ENCODE data around the gene COQ8B. TPM values are rescaled to one million over a fixed set of nuclear protein-coding genes. Genes with fewer than 3 reads are reported as not detected.

COQ8B gene
- total RNA-seq, 1 donor from 2014 or later, result 51.1 TPM

DNA sequence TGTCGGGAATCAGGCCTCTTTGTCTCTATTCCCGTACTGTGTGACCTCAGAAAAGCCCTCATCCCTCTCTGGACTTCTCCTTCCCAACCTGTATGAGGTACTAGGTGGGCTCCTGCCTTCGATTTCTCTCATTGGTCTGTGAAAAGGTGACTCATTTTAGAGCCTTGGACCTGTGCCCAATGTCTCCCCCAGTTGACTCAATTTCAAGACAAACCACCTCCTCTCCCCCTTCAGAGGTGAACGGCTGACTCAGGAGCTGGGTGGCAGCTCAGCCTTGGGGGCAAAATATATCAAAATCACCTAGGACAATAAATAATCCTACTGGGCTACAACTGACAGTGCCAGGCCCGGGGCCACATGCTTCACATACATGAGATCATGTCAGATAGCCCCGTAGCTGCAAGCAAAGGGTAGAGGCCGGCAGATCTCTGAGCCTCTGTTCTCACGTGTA is 630 bp downstream of the COQ8B start:
- TF ChIP-seq CTCF (IDR thresholded peaks at IDR 0.05) (peak in 1 of 3 experiments; percentile 7), POLR2A (IDR thresholded peaks at IDR 0.05) (no peak), POLR2AphosphoS5 (IDR thresholded peaks at IDR 0.05; ENCODE audit: insufficient read depth in 1 of 2, low read depth in 1 of 2) (no peak)
- peak in 1 of 2 donors; percentile 91 for DNase-seq (ENCODE audit: extremely low spot score in 2 of 2)
- H3K27me3 ChIP-seq, result no peaks in the 10 kb centered on the region
- peaks cover 0 to 15% of the 10 kb centered on the region in 2 donors for H3K36me3 ChIP-seq
- peaks cover 68% of the 10 kb centered on the region for H3K4me1 ChIP-seq
- peak overlapping the region; percentile 63 to 92 for H3K4me3 ChIP-seq
- intact Hi-C loops (cut with DNase I), result loop anchor here (5.0 kb wide), 1 partner anchor 81 kb away; the partner anchor contains the start of gene EGLN2
- no peaks in the 10 kb centered on the region for H3K9me3 ChIP-seq
- peak overlapping the region; percentile 99 for H3K27ac ChIP-seq

- intact Hi-C loops (cut with DNase I), result loop anchor here (5.0 kb wide), 1 partner anchor 83 kb away; the partner anchor contains the start of gene EGLN2
- Histone ChIP-seq H3K4me1 (peaks cover 54% of the 10 kb centered on the region), H3K9me3 (no peaks in the 10 kb centered on the region), H3K36me3 (peaks cover 0 to 23% of the 10 kb centered on the region in 2 donors), H3K27ac (peak overlapping the region; percentile 99), H3K4me3 (peak overlapping the region; percentile 63 to 92), H3K27me3 (no peaks in the 10 kb centered on the region)
- no peak for TF ChIP-seq POLR2A (IDR thresholded peaks at IDR 0.05)
- TF ChIP-seq CTCF (IDR thresholded peaks at IDR 0.05), result no peak
- peak in 1 of 2 donors; percentile 31 for TF ChIP-seq POLR2AphosphoS5 (IDR thresholded peaks at IDR 0.05; ENCODE audit: insufficient read depth in 1 of 2, low read depth in 1 of 2)
- peak; percentile 95 to 98 for DNase-seq (ENCODE audit: extremely low spot score in 2 of 2)
Observed at GRCh38 chr19:40714441-40715299, 2.0 kb downstream of the COQ8B start.

DNA sequence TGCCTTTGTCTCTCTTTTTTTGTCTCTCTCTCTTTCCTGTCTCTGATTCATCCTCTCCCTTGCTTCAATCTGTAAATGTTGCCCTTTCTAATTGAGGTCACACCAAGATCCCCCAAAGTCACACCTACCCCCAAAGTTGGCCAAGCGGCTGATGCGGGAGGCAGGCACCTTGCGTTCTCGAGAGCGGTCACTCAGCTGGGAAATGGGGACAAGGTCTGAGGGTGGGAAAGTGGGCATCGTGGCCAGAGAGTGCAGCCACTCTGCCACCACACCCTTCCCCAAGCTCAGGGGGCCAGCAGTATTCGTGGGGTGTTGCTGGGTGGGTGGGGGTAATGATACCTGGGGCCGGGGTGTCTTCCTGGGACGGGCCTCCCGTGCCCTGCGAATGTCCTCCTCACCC is 2.7 kb downstream of the COQ8B start:
- peak overlapping the region in 1 of 2 donors; percentile 92 for H3K4me3 ChIP-seq
- peaks cover 47% of the 10 kb centered on the region for H3K4me1 ChIP-seq
- H3K36me3 ChIP-seq, result peaks cover 0 to 27% of the 10 kb centered on the region in 2 donors
- DNase-seq (ENCODE audit: extremely low spot score in 2 of 2), result no peak
- H3K27ac ChIP-seq, result peak overlapping the region; percentile 99
- H3K27me3 ChIP-seq, result no peaks in the 10 kb centered on the region
- intact Hi-C loops (cut with DNase I), result no loop called here
- H3K9me3 ChIP-seq, result no peaks in the 10 kb centered on the region
- TF ChIP-seq POLR2AphosphoS5 (IDR thresholded peaks at IDR 0.05; ENCODE audit: insufficient read depth in 1 of 2, low read depth in 1 of 2), result no peak
- no peak for TF ChIP-seq CTCF (IDR thresholded peaks at IDR 0.05)
- no peak for TF ChIP-seq POLR2A (IDR thresholded peaks at IDR 0.05)

- Histone ChIP-seq H3K4me1 (peaks cover 19% of the 10 kb centered on the region), H3K27ac (no peak overlapping the region), H3K4me3 (no peak overlapping the region), H3K27me3 (no peaks in the 10 kb centered on the region), H3K36me3 (peaks cover 0 to 49% of the 10 kb centered on the region in 2 donors), H3K9me3 (no peaks in the 10 kb centered on the region)
- no peak for DNase-seq (ENCODE audit: extremely low spot score in 2 of 2)
- no peak for TF ChIP-seq CTCF (IDR thresholded peaks at IDR 0.05)
- no peak for TF ChIP-seq POLR2AphosphoS5 (IDR thresholded peaks at IDR 0.05; ENCODE audit: insufficient read depth in 1 of 2, low read depth in 1 of 2)
- TF ChIP-seq POLR2A (IDR thresholded peaks at IDR 0.05), result no peak
- intact Hi-C loops (cut with DNase I), result no loop called here
Observed at GRCh38 chr19:40709817-40710216, 6.9 kb downstream of the COQ8B start.

DNA sequence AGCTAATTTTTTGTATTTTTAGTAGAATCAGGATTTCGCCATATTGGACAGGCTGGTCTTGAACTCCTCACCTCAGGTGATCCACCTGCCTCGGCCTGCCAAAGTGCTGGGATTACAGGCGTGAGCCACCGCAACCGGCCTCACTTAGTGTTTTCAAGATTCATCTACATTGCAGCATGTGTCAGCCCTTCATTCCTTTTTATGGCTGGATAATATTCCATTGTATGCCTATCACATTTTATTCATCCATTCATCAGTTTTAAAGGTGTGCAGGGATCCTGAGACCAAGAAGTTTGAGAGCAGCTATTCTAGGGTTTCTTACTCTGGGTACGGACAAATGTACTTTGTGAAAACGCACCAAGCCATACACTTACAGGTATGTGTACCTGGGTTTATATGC is 9.1 kb downstream of the COQ8B start:
- intact Hi-C loops (cut with DNase I), result no loop called here
- no peaks in the 10 kb centered on the region for H3K9me3 ChIP-seq
- H3K27ac ChIP-seq, result no peak overlapping the region
- H3K4me3 ChIP-seq, result no peak overlapping the region
- no peaks in the 10 kb centered on the region for H3K27me3 ChIP-seq
- no peaks in the 10 kb centered on the region for H3K4me1 ChIP-seq
- TF ChIP-seq POLR2AphosphoS5 (IDR thresholded peaks at IDR 0.05; ENCODE audit: insufficient read depth in 1 of 2, low read depth in 1 of 2) (no peak), POLR2A (IDR thresholded peaks at IDR 0.05) (no peak), CTCF (IDR thresholded peaks at IDR 0.05) (no peak)
- DNase-seq (ENCODE audit: extremely low spot score in 2 of 2), result no peak
- peaks cover 0 to 55% of the 10 kb centered on the region in 2 donors for H3K36me3 ChIP-seq
